Measurements from ENCODE around the gene UBAP1.
"Not testable (repeated sequence)": the region's sequence is repeated elsewhere in the genome, so short reads cannot be mapped to it uniquely, and the experiment has no call there.

UBAP1 gene

GRCh38 chr9:34195143-34195542 lies 16.3 kb downstream of the UBAP1 start:
- H3K36me3 ChIP-seq (ENCODE audit: control insufficient read depth in 1 of 2, insufficient read depth in 2 of 2, low read length in 2 of 2) = peaks cover 2 to 5% of the 10 kb centered on the region in 2 experiments
- H3K4me2 ChIP-seq (ENCODE audit: low read length) = no peak overlapping the region
- no peak for DNase-seq
- H4K8ac ChIP-seq (ENCODE audit: low read depth, low read length) = no peak overlapping the region
- no peak overlapping the region for H3K23ac ChIP-seq (ENCODE audit: low read length)
- no peak overlapping the region for H3K27ac ChIP-seq (ENCODE audit: low read depth, low read length)
- H2BK120ac ChIP-seq (ENCODE audit: insufficient read depth, low read length, poor library complexity) = no peak overlapping the region
- H3K4me1 ChIP-seq (ENCODE audit: control insufficient read depth in 1 of 2, insufficient read depth in 2 of 2, low read length in 2 of 2) = peaks cover 5 to 8% of the 10 kb centered on the region in 2 experiments
- H3K9me3 ChIP-seq (ENCODE audit: insufficient read depth, low read depth, low read length) = no peaks in the 10 kb centered on the region
- H4K12ac ChIP-seq (ENCODE audit: low read depth, low read length) = no peak overlapping the region
- H3K4ac ChIP-seq (ENCODE audit: low read depth, low read length) = no peak overlapping the region
- no CpG with 5 or more reads among the region's 1 CpG for WGBS (ENCODE audit: extremely low coverage, insufficient coverage, insufficient read length)
- H4K91ac ChIP-seq (ENCODE audit: low read depth, low read length) = no peak overlapping the region
- H3K79me2 ChIP-seq (ENCODE audit: control insufficient read depth, insufficient read depth, low read length, poor library complexity) = no peaks in the 10 kb centered on the region
- H3K14ac ChIP-seq (ENCODE audit: low read length) = no peak overlapping the region
- no peak overlapping the region for H3K9ac ChIP-seq (ENCODE audit: low read length)
- H3K18ac ChIP-seq (ENCODE audit: low read length) = no peak overlapping the region
- H3K27me3 ChIP-seq (ENCODE audit: insufficient read depth, low read length) = no peaks in the 10 kb centered on the region
- H3K4me3 ChIP-seq (ENCODE audit: low read depth, low read length) = no peak overlapping the region
- no peak overlapping the region for H2AFZ ChIP-seq (ENCODE audit: insufficient read depth, low read length, poor library complexity)
- no peak overlapping the region for H2BK12ac ChIP-seq (ENCODE audit: low read length)
- no peak overlapping the region for H2AK5ac ChIP-seq (ENCODE audit: low read length)
- no peaks in the 10 kb centered on the region for H3K79me1 ChIP-seq (ENCODE audit: low read length)
- H2BK5ac ChIP-seq (ENCODE audit: low read depth, low read length, poor library complexity) = no peak overlapping the region

- not testable (repeated sequence) for H3K4ac ChIP-seq (ENCODE audit: low read depth, low read length); H3K23ac ChIP-seq (ENCODE audit: low read length); H3K9ac ChIP-seq (ENCODE audit: low read length); H3K27ac ChIP-seq (ENCODE audit: low read depth, low read length); H3K27me3 ChIP-seq (ENCODE audit: insufficient read depth, low read length); H2BK5ac ChIP-seq (ENCODE audit: low read depth, low read length, poor library complexity); H3K79me1 ChIP-seq (ENCODE audit: low read length); H2AK5ac ChIP-seq (ENCODE audit: low read length); H3K79me2 ChIP-seq (ENCODE audit: control insufficient read depth, insufficient read depth, low read length, poor library complexity); H2AFZ ChIP-seq (ENCODE audit: insufficient read depth, low read length, poor library complexity); H4K8ac ChIP-seq (ENCODE audit: low read depth, low read length); H3K18ac ChIP-seq (ENCODE audit: low read length); H4K12ac ChIP-seq (ENCODE audit: low read depth, low read length); H3K4me3 ChIP-seq (ENCODE audit: low read depth, low read length); H3K14ac ChIP-seq (ENCODE audit: low read length); DNase-seq; H3K4me1 ChIP-seq (ENCODE audit: control insufficient read depth in 1 of 2, insufficient read depth in 2 of 2, low read length in 2 of 2); H4K91ac ChIP-seq (ENCODE audit: low read depth, low read length); H3K9me3 ChIP-seq (ENCODE audit: insufficient read depth, low read depth, low read length); H2BK12ac ChIP-seq (ENCODE audit: low read length); H3K4me2 ChIP-seq (ENCODE audit: low read length); H2BK120ac ChIP-seq (ENCODE audit: insufficient read depth, low read length, poor library complexity)
- no CpG with 5 or more reads among the region's 4 CpGs for WGBS (ENCODE audit: extremely low coverage, insufficient coverage, insufficient read length)
- peaks cover 7 to 12% of the 10 kb centered on the region in 2 experiments for H3K36me3 ChIP-seq (ENCODE audit: control insufficient read depth in 1 of 2, insufficient read depth in 2 of 2, low read length in 2 of 2)
Observed at GRCh38 chr9:34197286-34197685, 18.4 kb downstream of the UBAP1 start.

GRCh38 chr9:34197756-34198711 lies 19.2 kb downstream of the UBAP1 start:
- Histone ChIP-seq H3K79me2 (ENCODE audit: control insufficient read depth, insufficient read depth, low read length, poor library complexity) (no peaks in the 10 kb centered on the region), H3K4me1 (ENCODE audit: control insufficient read depth in 1 of 2, insufficient read depth in 2 of 2, low read length in 2 of 2) (peaks cover 5 to 7% of the 10 kb centered on the region in 2 experiments), H3K4me3 (ENCODE audit: low read depth, low read length) (no peak overlapping the region), H3K4ac (ENCODE audit: low read depth, low read length) (peak overlapping the region; percentile 42), H4K12ac (ENCODE audit: low read depth, low read length) (no peak overlapping the region), H4K8ac (ENCODE audit: low read depth, low read length) (no peak overlapping the region), H3K4me2 (ENCODE audit: low read length) (no peak overlapping the region), H2BK120ac (ENCODE audit: insufficient read depth, low read length, poor library complexity) (no peak overlapping the region), H3K79me1 (ENCODE audit: low read length) (no peaks in the 10 kb centered on the region), H2AK5ac (ENCODE audit: low read length) (no peak overlapping the region), H3K23ac (ENCODE audit: low read length) (no peak overlapping the region), H2BK12ac (ENCODE audit: low read length) (no peak overlapping the region), H3K14ac (ENCODE audit: low read length) (no peak overlapping the region), H3K27ac (ENCODE audit: low read depth, low read length) (no peak overlapping the region), H3K9ac (ENCODE audit: low read length) (no peak overlapping the region), H3K9me3 (ENCODE audit: insufficient read depth, low read depth, low read length) (no peaks in the 10 kb centered on the region), H2BK5ac (ENCODE audit: low read depth, low read length, poor library complexity) (no peak overlapping the region), H4K91ac (ENCODE audit: low read depth, low read length) (no peak overlapping the region), H3K36me3 (ENCODE audit: control insufficient read depth in 1 of 2, insufficient read depth in 2 of 2, low read length in 2 of 2) (peaks cover 7 to 12% of the 10 kb centered on the region in 2 experiments), H3K18ac (ENCODE audit: low read length) (no peak overlapping the region), H3K27me3 (ENCODE audit: insufficient read depth, low read length) (no peaks in the 10 kb centered on the region), H2AFZ (ENCODE audit: insufficient read depth, low read length, poor library complexity) (no peak overlapping the region)
- no peak for DNase-seq
- no CpG with 5 or more reads among the region's 6 CpGs for WGBS (ENCODE audit: extremely low coverage, insufficient coverage, insufficient read length)

GRCh38 chr9:34200092-34200491 lies 21.2 kb downstream of the UBAP1 start:
- no peak overlapping the region for H2BK12ac ChIP-seq (ENCODE audit: low read length)
- no peak overlapping the region for H4K8ac ChIP-seq (ENCODE audit: low read depth, low read length)
- no peaks in the 10 kb centered on the region for H3K79me1 ChIP-seq (ENCODE audit: low read length)
- H2AK5ac ChIP-seq (ENCODE audit: low read length) = no peak overlapping the region
- no CpG with 5 or more reads among the region's 2 CpGs for WGBS (ENCODE audit: extremely low coverage, insufficient coverage, insufficient read length)
- no peak overlapping the region for H3K4me2 ChIP-seq (ENCODE audit: low read length)
- H3K9ac ChIP-seq (ENCODE audit: low read length) = no peak overlapping the region
- H4K12ac ChIP-seq (ENCODE audit: low read depth, low read length) = no peak overlapping the region
- H3K36me3 ChIP-seq (ENCODE audit: control insufficient read depth in 1 of 2, insufficient read depth in 2 of 2, low read length in 2 of 2) = peaks cover 4 to 12% of the 10 kb centered on the region in 2 experiments
- peaks cover 5 to 7% of the 10 kb centered on the region in 2 experiments for H3K4me1 ChIP-seq (ENCODE audit: control insufficient read depth in 1 of 2, insufficient read depth in 2 of 2, low read length in 2 of 2)
- H3K27ac ChIP-seq (ENCODE audit: low read depth, low read length) = no peak overlapping the region
- H2BK5ac ChIP-seq (ENCODE audit: low read depth, low read length, poor library complexity) = no peak overlapping the region
- no peak overlapping the region for H3K14ac ChIP-seq (ENCODE audit: low read length)
- H2BK120ac ChIP-seq (ENCODE audit: insufficient read depth, low read length, poor library complexity) = no peak overlapping the region
- no peak overlapping the region for H3K23ac ChIP-seq (ENCODE audit: low read length)
- H3K4me3 ChIP-seq (ENCODE audit: low read depth, low read length) = no peak overlapping the region
- no peak for DNase-seq
- H3K18ac ChIP-seq (ENCODE audit: low read length) = no peak overlapping the region
- no peak overlapping the region for H4K91ac ChIP-seq (ENCODE audit: low read depth, low read length)
- H3K27me3 ChIP-seq (ENCODE audit: insufficient read depth, low read length) = no peaks in the 10 kb centered on the region
- no peak overlapping the region for H2AFZ ChIP-seq (ENCODE audit: insufficient read depth, low read length, poor library complexity)
- no peaks in the 10 kb centered on the region for H3K9me3 ChIP-seq (ENCODE audit: insufficient read depth, low read depth, low read length)
- no peak overlapping the region for H3K4ac ChIP-seq (ENCODE audit: low read depth, low read length)
- H3K79me2 ChIP-seq (ENCODE audit: control insufficient read depth, insufficient read depth, low read length, poor library complexity) = peaks cover 2% of the 10 kb centered on the region
